HG03045 (cell line): Measurements from ENCODE around the gene RPP25.
A peak's percentile ranks its signal among the peaks of the same experiment; 100 is the strongest.
"Not testable (repeated sequence)": the region's sequence is repeated elsewhere in the genome, so short reads cannot be mapped to it uniquely, and the experiment has no call there.

Experiments used
- ATAC-seq: cut with Tn5 transposase; IDR thresholded peaks from one replicate; pipeline ENCODE4 v1.9.1; 2021; ENCODE audit warnings: mild to moderate bottlenecking, moderate library complexity; ENCODE audit not compliant: unreplicated experiment

RPP25 gene

GRCh38 chr15:74924525-74924924, 32.0 kb downstream of the RPP25 start:
- no peak for ATAC-seq

DNA sequence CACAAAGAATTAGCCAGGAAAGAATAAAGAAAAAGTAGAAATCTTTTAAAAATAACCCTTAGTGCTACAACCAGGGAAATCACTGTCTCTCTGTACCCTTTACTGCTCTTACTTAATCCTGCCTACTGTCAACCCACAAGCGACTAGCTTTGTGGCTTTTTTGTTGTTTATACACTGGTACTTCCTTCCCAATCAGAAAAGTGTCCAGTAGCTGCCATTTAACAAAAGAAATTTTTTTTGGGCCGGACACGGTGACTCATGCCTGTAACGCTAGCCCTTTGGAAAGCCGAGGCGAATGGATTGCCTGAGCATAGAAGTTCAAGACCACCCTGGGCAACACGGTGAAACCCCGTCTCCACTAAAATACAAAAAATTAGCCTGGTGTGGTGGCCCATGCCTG, 36.1 kb downstream of the RPP25 start:
- ATAC-seq, result no peak

- no peak for ATAC-seq
Measured at GRCh38 chr15:74917676-74918075, 38.9 kb downstream of the RPP25 start.

GRCh38 chr15:74913799-74914198, 42.8 kb downstream of the RPP25 start:
- not testable (repeated sequence) for ATAC-seq

- no peak for ATAC-seq
Measured at GRCh38 chr15:74913041-74913440, 43.5 kb downstream of the RPP25 start.

DNA sequence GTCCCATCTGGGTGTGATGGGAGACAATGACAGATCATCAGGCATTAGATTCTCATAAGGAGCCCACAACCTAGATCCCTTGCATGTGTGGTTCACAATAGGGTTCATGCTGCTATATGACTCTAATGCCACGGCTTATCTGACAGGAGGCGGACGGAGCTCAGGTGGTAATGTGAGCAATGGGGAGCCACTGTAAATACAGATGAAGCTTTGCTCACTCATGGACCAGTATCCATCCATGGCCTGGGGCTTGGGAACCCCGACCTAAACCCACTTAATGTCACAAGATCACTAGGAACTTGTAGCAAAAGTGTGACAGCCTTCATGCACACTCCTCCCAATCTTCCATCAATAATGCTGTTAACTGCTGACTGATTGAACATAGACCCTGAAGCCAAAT, 47.9 kb downstream of the RPP25 start:
- ATAC-seq, result no peak

DNA sequence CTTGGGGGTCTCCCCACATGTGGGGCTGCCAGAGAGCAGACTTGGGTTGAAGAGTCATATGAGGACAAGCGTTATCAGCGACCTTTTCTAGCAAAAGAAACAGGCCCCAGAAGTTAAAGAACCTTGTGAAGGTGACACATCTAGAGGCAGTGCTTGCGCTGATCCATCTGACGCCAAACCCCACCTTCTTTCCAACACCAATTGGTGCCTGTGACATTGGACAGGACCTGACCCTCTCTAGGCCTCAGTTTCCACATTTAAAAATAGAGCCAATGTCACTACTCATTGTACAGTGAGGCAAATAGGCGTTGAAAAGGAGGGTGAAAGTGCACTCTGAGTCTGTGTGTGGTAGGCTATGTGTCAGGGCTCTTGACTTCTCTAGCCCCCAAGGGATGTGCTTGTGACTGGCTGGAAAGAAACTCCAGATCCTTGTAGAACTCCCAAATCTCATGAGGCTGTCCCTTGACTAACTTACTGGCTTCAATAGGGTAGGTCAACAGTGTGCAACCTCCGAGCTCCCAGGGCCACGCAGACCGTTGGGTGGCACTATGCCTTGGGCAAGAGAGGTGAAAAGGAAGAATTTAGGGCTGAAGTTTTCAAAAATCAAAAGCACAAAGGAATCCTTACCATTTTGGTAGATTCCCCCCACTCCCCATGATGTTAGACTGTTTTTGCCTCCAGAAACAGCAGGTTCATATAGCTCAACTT, 49.3 kb downstream of the RPP25 start:
- no peak for ATAC-seq

- peak; percentile 88 for ATAC-seq
Measured at GRCh38 chr15:74906450-74907162, 50.0 kb downstream of the RPP25 start, which contains the start of gene FAM219B. Gene FAM219B, minus strand, starts transcription at chr15:74906851. Its CDS starts 51 bp downstream, at chr15:74906800.

GRCh38 chr15:74906067-74906449, 50.5 kb downstream of the RPP25 start:
- ATAC-seq, result peak; percentile 14
